SK-N-SH treated with all-trans-retinoic acid at 6 μM for 48 hours (cell line): Measurements from ENCODE around the gene UBE2U.

Source experiments
- ATAC-seq: fragments of 200-7000 bp; cut with Tn5 transposase; 3 replicates; pipeline ENCODE4 v1.9.1; 2020; ENCODE audit warnings: mild to moderate bottlenecking, moderate library complexity
- ARNTL ChIP-seq: fragments of 450-650 bp; formaldehyde crosslinking; IDR thresholded peaks from 2 replicates; pipeline ENCODE4 v1.5.0; 2020; ENCODE audit warnings: low read depth, mild to moderate bottlenecking, moderate library complexity, borderline replicate concordance
- BACH2 ChIP-seq: fragments of 250-450 bp; sonication (Bioruptor Pico); IDR thresholded peaks from 2 replicates; pipeline ENCODE4 v1.9.0; 2021; ENCODE audit warnings: mild to moderate bottlenecking, borderline replicate concordance
- CSDC2 ChIP-seq: fragments of 250-450 bp; sonication (Bioruptor Pico); IDR thresholded peaks from 2 replicates; pipeline ENCODE4 v1.5.0; 2020; ENCODE audit warnings: mild to moderate bottlenecking, moderate library complexity
- ESRRG ChIP-seq: fragments of 250-450 bp; sonication (Bioruptor Pico); IDR thresholded peaks from 2 replicates; pipeline ENCODE4 v1.6.1; 2021; ENCODE audit warnings: mild to moderate bottlenecking
- GLIS3 ChIP-seq: fragments of 250-450 bp; sonication (Bioruptor Pico); IDR thresholded peaks from 2 replicates; pipeline ENCODE4 v1.5.0; 2020; ENCODE audit warnings: mild to moderate bottlenecking, moderate library complexity
- ISL1 ChIP-seq: fragments of 250-450 bp; sonication (Bioruptor Pico); IDR thresholded peaks from 2 replicates; pipeline ENCODE4 v2.1.2; 2022; ENCODE audit warnings: mild to moderate bottlenecking, moderate library complexity
- OSR1 ChIP-seq: fragments of 250-450 bp; sonication (Bioruptor Pico); IDR thresholded peaks from 2 replicates; pipeline ENCODE4 v1.8.0; 2022; ENCODE audit warnings: moderate library complexity, mild to moderate bottlenecking, inconsistent platforms
- PPARA ChIP-seq: fragments of 250-450 bp; sonication (Bioruptor Pico); IDR thresholded peaks from 2 replicates; pipeline ENCODE4 v1.5.0; 2020; ENCODE audit warnings: mild to moderate bottlenecking, borderline replicate concordance
- RARB ChIP-seq: fragments of 250-450 bp; sonication (Bioruptor Pico); IDR thresholded peaks from 2 replicates; pipeline ENCODE4 v1.8.0; 2021; ENCODE audit warnings: mild to moderate bottlenecking, moderate library complexity
- SNAI2 ChIP-seq: fragments of 250-450 bp; sonication (Bioruptor Pico); IDR thresholded peaks from 2 replicates; pipeline ENCODE4 v1.5.0; 2020; ENCODE audit warnings: mild to moderate bottlenecking, moderate library complexity
- TCF4 ChIP-seq: fragments of 250-450 bp; sonication (Bioruptor Pico); IDR thresholded peaks from 2 replicates; pipeline ENCODE4 v1.8.0; 2021; ENCODE audit warnings: mild to moderate bottlenecking, moderate library complexity, borderline replicate concordance
- TOX ChIP-seq: fragments of 250-450 bp; sonication (Bioruptor Pico); IDR thresholded peaks from 2 replicates; pipeline ENCODE4 v1.8.0; 2021; ENCODE audit warnings: mild to moderate bottlenecking, moderate library complexity, borderline replicate concordance
- ZC3H10 ChIP-seq: fragments of 250-450 bp; sonication (Bioruptor Pico); IDR thresholded peaks from 2 replicates; pipeline ENCODE4 v1.5.1; 2021; ENCODE audit warnings: mild to moderate bottlenecking, moderate library complexity
- ZFP3 ChIP-seq: fragments of 250-450 bp; sonication (Bioruptor Pico); IDR thresholded peaks from 2 replicates; pipeline ENCODE4 v1.5.0; 2020; ENCODE audit warnings: mild to moderate bottlenecking, moderate library complexity
- ZFP30 ChIP-seq: fragments of 450-650 bp; formaldehyde crosslinking; IDR thresholded peaks from 2 replicates; pipeline ENCODE4 v1.5.0; 2022; ENCODE audit warnings: mild to moderate bottlenecking, moderate library complexity
- ZNF8 ChIP-seq: fragments of 450-650 bp; formaldehyde crosslinking; IDR thresholded peaks from 2 replicates; pipeline ENCODE4 v1.5.0; 2020; ENCODE audit warnings: mild to moderate bottlenecking, moderate library complexity
- TF ChIP-seq, protein P1 (sequence below): fragments of 250-450 bp; sonication (Bioruptor Pico); IDR thresholded peaks from 2 replicates; pipeline ENCODE4 v1.5.1; 2020; ENCODE audit warnings: low read depth, mild to moderate bottlenecking, moderate library complexity
- TF ChIP-seq, protein P2 (sequence below): fragments of 250-450 bp; sonication (Bioruptor Pico); IDR thresholded peaks from 2 replicates; pipeline ENCODE4 v1.5.0; 2020; ENCODE audit warnings: mild to moderate bottlenecking, moderate library complexity
- TF ChIP-seq, protein P3 (sequence below): fragments of 250-450 bp; sonication (Bioruptor Pico); IDR thresholded peaks from 2 replicates; pipeline ENCODE4 v1.8.0; 2020; ENCODE audit warnings: mild to moderate bottlenecking, moderate library complexity, borderline replicate concordance
- TF ChIP-seq, protein P4 (sequence below): fragments of 250-450 bp; sonication (Bioruptor Pico); IDR thresholded peaks from 2 replicates; pipeline ENCODE4 v1.8.0; 2021; ENCODE audit warnings: low read depth, mild to moderate bottlenecking, moderate library complexity, borderline replicate concordance
- TF ChIP-seq, protein P5 (sequence below): fragments of 250-450 bp; sonication (Bioruptor Pico); IDR thresholded peaks from 2 replicates; pipeline ENCODE4 v1.5.1; 2021; ENCODE audit warnings: mild to moderate bottlenecking, moderate library complexity

UBE2U gene

DNA sequence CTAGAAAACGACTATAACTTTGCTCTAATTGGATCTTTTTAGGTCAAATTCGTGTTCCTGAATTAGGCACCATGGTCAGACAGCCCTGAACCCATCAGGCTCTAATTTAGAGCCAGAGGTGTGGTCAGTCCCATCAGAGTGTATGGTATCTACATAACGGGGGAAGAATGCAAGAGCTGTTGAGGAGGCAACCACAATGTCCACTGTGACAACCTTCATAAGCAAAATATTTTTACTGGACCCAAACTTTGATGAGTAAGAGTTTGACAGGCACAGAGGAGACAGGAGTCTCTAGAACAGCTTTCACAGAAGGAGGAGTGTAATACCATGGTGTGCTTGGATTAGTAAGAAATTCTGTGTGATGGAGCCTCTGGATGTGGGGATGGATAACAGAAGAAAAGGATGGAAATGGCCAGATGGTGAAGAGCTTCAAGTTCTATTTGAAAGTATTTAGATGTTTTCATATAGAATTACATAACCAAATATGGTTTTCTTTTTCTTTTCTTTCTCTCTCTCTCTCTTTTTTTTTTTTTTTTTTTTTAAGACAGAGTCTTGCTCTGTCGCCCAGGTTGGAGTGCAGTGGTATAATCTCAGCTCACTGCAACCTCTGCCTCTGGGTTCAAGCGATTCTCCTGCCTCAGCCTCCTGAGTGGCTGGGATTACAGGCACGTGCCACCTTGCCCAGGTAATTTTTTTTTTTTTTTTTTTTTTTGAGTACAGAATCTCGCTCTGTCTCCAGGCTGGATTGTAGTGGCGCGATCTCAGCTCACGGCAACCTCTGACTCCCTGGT, 24.9 kb downstream of the UBE2U start:
- TF ChIP-seq BACH2 (CRISPR knock-in tag) (no peak), ZFP3 (CRISPR knock-in tag) (no peak), CSDC2 (no peak), PPARA (CRISPR knock-in tag) (no peak), ZFP30 (no peak), RARB (CRISPR knock-in tag) (no peak), ISL1 (CRISPR knock-in tag) (no peak), OSR1 (CRISPR knock-in tag) (no peak), ARNTL (CRISPR knock-in tag) (no peak), TCF4 (CRISPR knock-in tag) (no peak), ZNF8 (CRISPR knock-in tag) (no peak), GLIS3 (CRISPR knock-in tag) (no peak), ESRRG (CRISPR knock-in tag) (no peak)
- TF ChIP-seq, protein P1, sequence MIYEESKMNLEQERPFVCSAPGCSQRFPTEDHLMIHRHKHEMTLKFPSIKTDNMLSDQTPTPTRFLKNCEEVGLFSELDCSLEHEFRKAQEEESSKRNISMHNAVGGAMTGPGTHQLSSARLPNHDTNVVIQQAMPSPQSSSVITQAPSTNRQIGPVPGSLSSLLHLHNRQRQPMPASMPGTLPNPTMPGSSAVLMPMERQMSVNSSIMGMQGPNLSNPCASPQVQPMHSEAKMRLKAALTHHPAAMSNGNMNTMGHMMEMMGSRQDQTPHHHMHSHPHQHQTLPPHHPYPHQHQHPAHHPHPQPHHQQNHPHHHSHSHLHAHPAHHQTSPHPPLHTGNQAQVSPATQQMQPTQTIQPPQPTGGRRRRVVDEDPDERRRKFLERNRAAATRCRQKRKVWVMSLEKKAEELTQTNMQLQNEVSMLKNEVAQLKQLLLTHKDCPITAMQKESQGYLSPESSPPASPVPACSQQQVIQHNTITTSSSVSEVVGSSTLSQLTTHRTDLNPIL (CRISPR knock-in tag): no peak
- TF ChIP-seq, protein P2, sequence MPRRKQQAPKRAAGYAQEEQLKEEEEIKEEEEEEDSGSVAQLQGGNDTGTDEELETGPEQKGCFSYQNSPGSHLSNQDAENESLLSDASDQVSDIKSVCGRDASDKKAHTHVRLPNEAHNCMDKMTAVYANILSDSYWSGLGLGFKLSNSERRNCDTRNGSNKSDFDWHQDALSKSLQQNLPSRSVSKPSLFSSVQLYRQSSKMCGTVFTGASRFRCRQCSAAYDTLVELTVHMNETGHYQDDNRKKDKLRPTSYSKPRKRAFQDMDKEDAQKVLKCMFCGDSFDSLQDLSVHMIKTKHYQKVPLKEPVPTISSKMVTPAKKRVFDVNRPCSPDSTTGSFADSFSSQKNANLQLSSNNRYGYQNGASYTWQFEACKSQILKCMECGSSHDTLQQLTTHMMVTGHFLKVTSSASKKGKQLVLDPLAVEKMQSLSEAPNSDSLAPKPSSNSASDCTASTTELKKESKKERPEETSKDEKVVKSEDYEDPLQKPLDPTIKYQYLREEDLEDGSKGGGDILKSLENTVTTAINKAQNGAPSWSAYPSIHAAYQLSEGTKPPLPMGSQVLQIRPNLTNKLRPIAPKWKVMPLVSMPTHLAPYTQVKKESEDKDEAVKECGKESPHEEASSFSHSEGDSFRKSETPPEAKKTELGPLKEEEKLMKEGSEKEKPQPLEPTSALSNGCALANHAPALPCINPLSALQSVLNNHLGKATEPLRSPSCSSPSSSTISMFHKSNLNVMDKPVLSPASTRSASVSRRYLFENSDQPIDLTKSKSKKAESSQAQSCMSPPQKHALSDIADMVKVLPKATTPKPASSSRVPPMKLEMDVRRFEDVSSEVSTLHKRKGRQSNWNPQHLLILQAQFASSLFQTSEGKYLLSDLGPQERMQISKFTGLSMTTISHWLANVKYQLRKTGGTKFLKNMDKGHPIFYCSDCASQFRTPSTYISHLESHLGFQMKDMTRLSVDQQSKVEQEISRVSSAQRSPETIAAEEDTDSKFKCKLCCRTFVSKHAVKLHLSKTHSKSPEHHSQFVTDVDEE (CRISPR knock-in tag): no peak
- TF ChIP-seq, protein P3, sequence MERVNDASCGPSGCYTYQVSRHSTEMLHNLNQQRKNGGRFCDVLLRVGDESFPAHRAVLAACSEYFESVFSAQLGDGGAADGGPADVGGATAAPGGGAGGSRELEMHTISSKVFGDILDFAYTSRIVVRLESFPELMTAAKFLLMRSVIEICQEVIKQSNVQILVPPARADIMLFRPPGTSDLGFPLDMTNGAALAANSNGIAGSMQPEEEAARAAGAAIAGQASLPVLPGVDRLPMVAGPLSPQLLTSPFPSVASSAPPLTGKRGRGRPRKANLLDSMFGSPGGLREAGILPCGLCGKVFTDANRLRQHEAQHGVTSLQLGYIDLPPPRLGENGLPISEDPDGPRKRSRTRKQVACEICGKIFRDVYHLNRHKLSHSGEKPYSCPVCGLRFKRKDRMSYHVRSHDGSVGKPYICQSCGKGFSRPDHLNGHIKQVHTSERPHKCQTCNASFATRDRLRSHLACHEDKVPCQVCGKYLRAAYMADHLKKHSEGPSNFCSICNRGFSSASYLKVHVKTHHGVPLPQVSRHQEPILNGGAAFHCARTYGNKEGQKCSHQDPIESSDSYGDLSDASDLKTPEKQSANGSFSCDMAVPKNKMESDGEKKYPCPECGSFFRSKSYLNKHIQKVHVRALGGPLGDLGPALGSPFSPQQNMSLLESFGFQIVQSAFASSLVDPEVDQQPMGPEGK: no peak
- TF ChIP-seq, protein P4, sequence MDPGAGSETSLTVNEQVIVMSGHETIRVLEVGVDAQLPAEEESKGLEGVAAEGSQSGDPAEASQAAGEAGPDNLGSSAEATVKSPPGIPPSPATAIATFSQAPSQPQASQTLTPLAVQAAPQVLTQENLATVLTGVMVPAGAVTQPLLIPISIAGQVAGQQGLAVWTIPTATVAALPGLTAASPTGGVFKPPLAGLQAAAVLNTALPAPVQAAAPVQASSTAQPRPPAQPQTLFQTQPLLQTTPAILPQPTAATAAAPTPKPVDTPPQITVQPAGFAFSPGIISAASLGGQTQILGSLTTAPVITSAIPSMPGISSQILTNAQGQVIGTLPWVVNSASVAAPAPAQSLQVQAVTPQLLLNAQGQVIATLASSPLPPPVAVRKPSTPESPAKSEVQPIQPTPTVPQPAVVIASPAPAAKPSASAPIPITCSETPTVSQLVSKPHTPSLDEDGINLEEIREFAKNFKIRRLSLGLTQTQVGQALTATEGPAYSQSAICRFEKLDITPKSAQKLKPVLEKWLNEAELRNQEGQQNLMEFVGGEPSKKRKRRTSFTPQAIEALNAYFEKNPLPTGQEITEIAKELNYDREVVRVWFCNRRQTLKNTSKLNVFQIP (CRISPR knock-in tag): no peak
- TF ChIP-seq, protein P5, sequence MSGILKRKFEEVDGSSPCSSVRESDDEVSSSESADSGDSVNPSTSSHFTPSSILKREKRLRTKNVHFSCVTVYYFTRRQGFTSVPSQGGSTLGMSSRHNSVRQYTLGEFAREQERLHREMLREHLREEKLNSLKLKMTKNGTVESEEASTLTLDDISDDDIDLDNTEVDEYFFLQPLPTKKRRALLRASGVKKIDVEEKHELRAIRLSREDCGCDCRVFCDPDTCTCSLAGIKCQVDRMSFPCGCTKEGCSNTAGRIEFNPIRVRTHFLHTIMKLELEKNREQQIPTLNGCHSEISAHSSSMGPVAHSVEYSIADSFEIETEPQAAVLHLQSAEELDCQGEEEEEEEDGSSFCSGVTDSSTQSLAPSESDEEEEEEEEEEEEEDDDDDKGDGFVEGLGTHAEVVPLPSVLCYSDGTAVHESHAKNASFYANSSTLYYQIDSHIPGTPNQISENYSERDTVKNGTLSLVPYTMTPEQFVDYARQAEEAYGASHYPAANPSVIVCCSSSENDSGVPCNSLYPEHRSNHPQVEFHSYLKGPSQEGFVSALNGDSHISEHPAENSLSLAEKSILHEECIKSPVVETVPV (CRISPR knock-in tag): no peak
- TF ChIP-seq, all 23 proteins: peak for 0
- no peak for ATAC-seq

DNA sequence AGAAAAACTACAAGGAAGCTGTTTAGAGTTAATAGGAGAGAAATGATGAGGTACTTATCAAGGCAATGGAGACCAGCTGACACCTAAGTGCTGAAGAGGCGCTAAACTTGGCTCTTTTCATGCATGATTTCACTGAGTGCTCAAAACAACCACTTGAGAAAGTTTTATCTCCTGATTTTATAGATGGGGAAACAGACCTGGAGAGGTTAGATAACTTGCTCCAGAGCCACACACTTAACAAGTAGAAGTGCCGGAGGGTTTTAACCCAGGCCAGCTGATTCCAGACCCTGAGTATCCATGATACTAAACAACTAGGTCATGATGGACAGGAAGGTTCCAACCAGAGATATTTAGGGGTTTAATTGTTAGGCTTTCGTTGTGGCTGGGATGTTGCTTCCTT, 25.9 kb downstream of the UBE2U start:
- ATAC-seq: no peak
- no peak for TF ChIP-seq SNAI2 (CRISPR knock-in tag)
- TF ChIP-seq ESRRG (CRISPR knock-in tag): no peak
- TF ChIP-seq, protein P5 (CRISPR knock-in tag): no peak
- TF ChIP-seq ZC3H10 (CRISPR knock-in tag): no peak
- TF ChIP-seq PPARA (CRISPR knock-in tag): no peak
- TF ChIP-seq ZFP30: no peak
- no peak for TF ChIP-seq OSR1 (CRISPR knock-in tag)
- TF ChIP-seq TOX: no peak
- no peak for TF ChIP-seq GLIS3 (CRISPR knock-in tag)
- TF ChIP-seq TCF4 (CRISPR knock-in tag): no peak
- TF ChIP-seq, protein P1 (CRISPR knock-in tag): no peak
- no peak for TF ChIP-seq BACH2 (CRISPR knock-in tag)
- no peak for TF ChIP-seq ZNF8 (CRISPR knock-in tag)
- TF ChIP-seq, protein P4 (CRISPR knock-in tag): no peak
- TF ChIP-seq RARB (CRISPR knock-in tag): no peak
- no peak for TF ChIP-seq ARNTL (CRISPR knock-in tag)
- TF ChIP-seq, protein P3: no peak
